WTC11 (cell line): ENCODE data around the gene ZSCAN23. TPM values are rescaled to one million over a fixed set of nuclear protein-coding genes. Genes with fewer than 3 reads are reported as not detected.

Source experiments
- ATAC-seq: fragments of 200-7000 bp; cut with Tn5 transposase; 2 replicates; pipeline ENCODE4 v1.10.0; 2021; ENCODE audit warnings: mild to moderate bottlenecking, moderate library complexity
- CTCF ChIA-PET: fragments of 300-600 bp; sonication (Branson Sonifier 250); formaldehyde crosslinking; loops from one replicate; lab custom pipeline; 2021; ENCODE audit warnings: antibody characterized with exemption; lab: Charles Lee
- POLR2A ChIA-PET: fragments of 350-600 bp; sonication (Branson Sonifier 250); formaldehyde crosslinking; loops from one replicate; lab custom pipeline; 2021; ENCODE audit warnings: antibody characterized with exemption; lab: Charles Lee
- DNase-seq: peaks from one replicate; pipeline ENCODE4 v3.0.0; 2021; ENCODE audit warnings: low spot score
- H3K27ac Mint-ChIP-seq: 2 replicates; pipeline ENCODE4 v1.8.0; 2021; ENCODE audit warnings: mixed read lengths
- H3K27me3 Mint-ChIP-seq: 2 replicates; pipeline ENCODE4 v1.8.0; 2021; ENCODE audit warnings: low read depth, mild to moderate bottlenecking, moderate library complexity, mixed read lengths
- H3K36me3 Mint-ChIP-seq: 2 replicates; pipeline ENCODE4 v1.8.0; 2021; ENCODE audit warnings: mixed read lengths
- H3K4me1 Mint-ChIP-seq: 2 replicates; pipeline ENCODE4 v1.8.0; 2022; ENCODE audit warnings: mixed read lengths
- H3K4me3 Mint-ChIP-seq: 2 replicates; pipeline ENCODE4 v1.8.0; 2021; ENCODE audit warnings: mild to moderate bottlenecking, moderate library complexity, mixed read lengths
- H3K9me3 Mint-ChIP-seq: 2 replicates; pipeline ENCODE4 v1.8.0; 2021; ENCODE audit warnings: mixed read lengths
- AFF4 ChIP-seq: sonication (generic); formaldehyde crosslinking; IDR thresholded peaks from 2 replicates; pipeline ENCODE4 v1.8.1; 2023; ENCODE audit warnings: mild to moderate bottlenecking, missing genetic modification reagents, borderline replicate concordance
- ATF2 ChIP-seq: sonication (generic); formaldehyde crosslinking; IDR thresholded peaks from 2 replicates; pipeline ENCODE4 v1.8.1; 2022; ENCODE audit warnings: low read depth, missing genetic modification reagents, borderline replicate concordance
- EMX1 ChIP-seq: fragments of 250-450 bp; sonication (Bioruptor Pico); IDR thresholded peaks from 2 replicates; pipeline ENCODE4 v1.8.0; 2021; ENCODE audit warnings: mild to moderate bottlenecking
- MAX ChIP-seq: sonication (generic); formaldehyde crosslinking; IDR thresholded peaks from 2 replicates; pipeline ENCODE4 v1.8.0; 2022; ENCODE audit warnings: mild to moderate bottlenecking, missing genetic modification reagents
- PRDM15 ChIP-seq: sonication (generic); formaldehyde crosslinking; IDR thresholded peaks from 2 replicates; pipeline ENCODE4 v1.8.0; 2022; ENCODE audit warnings: missing genetic modification reagents
- PRRX2 ChIP-seq: fragments of 250-450 bp; sonication (Bioruptor Pico); IDR thresholded peaks from 2 replicates; pipeline ENCODE4 v1.8.0; 2021; ENCODE audit warnings: mild to moderate bottlenecking
- SOX15 ChIP-seq: fragments of 250-450 bp; sonication (Bioruptor Pico); IDR thresholded peaks from 2 replicates; pipeline ENCODE4 v1.9.0; 2021; ENCODE audit warnings: mild to moderate bottlenecking
- ZMAT4 ChIP-seq: fragments of 250-450 bp; sonication (Bioruptor Pico); IDR thresholded peaks from 2 replicates; pipeline ENCODE4 v1.9.0; 2021; ENCODE audit warnings: mild to moderate bottlenecking
- ZNF219 ChIP-seq: sonication (generic); formaldehyde crosslinking; IDR thresholded peaks from 2 replicates; pipeline ENCODE4 v1.8.0; 2023; ENCODE audit warnings: missing genetic modification reagents, mild to moderate bottlenecking, borderline replicate concordance
- ZNF512 ChIP-seq: sonication (generic); formaldehyde crosslinking; IDR thresholded peaks from 2 replicates; pipeline ENCODE4 v1.8.1; 2022; ENCODE audit warnings: missing genetic modification reagents, borderline replicate concordance
- ZNF671 ChIP-seq: fragments of 250-450 bp; sonication (Bioruptor Pico); IDR thresholded peaks from 2 replicates; pipeline ENCODE4 v1.8.0; 2021; ENCODE audit warnings: mild to moderate bottlenecking
- ZSCAN18 ChIP-seq: fragments of 250-450 bp; sonication (Bioruptor Pico); IDR thresholded peaks from 2 replicates; pipeline ENCODE4 v2.1.2; 2022; ENCODE audit warnings: mild to moderate bottlenecking, moderate library complexity
- total RNA-seq: library from RNA; stranded (reverse); gene quantifications from 3 replicates; pipeline ENCODE4 v1.2.3, GENCODE V29; 2021
- TF ChIP-seq, protein P1 (sequence below): sonication (generic); formaldehyde crosslinking; IDR thresholded peaks from 2 replicates; pipeline ENCODE4 v1.8.1; 2023; ENCODE audit warnings: mild to moderate bottlenecking, missing genetic modification reagents
- TF ChIP-seq, protein P2 (sequence below): sonication (generic); formaldehyde crosslinking; IDR thresholded peaks from 2 replicates; pipeline ENCODE4 v1.8.0; 2022; ENCODE audit warnings: mild to moderate bottlenecking, missing genetic modification reagents

The ZSCAN23 gene
- total RNA-seq, 1 experiment from 2014 or later = 8.7 TPM

- Mint-ChIP-seq H3K27ac (no peak overlapping the region), H3K9me3 (no peaks in the 10 kb centered on the region)
- TF ChIP-seq, protein P1, sequence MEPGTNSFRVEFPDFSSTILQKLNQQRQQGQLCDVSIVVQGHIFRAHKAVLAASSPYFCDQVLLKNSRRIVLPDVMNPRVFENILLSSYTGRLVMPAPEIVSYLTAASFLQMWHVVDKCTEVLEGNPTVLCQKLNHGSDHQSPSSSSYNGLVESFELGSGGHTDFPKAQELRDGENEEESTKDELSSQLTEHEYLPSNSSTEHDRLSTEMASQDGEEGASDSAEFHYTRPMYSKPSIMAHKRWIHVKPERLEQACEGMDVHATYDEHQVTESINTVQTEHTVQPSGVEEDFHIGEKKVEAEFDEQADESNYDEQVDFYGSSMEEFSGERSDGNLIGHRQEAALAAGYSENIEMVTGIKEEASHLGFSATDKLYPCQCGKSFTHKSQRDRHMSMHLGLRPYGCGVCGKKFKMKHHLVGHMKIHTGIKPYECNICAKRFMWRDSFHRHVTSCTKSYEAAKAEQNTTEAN = no peak
- no peak for TF ChIP-seq SOX15
- no peak for TF ChIP-seq ZNF512 (CRISPR knock-in tag)
- TF ChIP-seq EMX1 = no peak
- no peak for TF ChIP-seq AFF4 (CRISPR knock-in tag)
- no peak for TF ChIP-seq ZNF671 (CRISPR knock-in tag)
- TF ChIP-seq, all 79 proteins: peak for 0
- Mint-ChIP-seq H3K36me3 (no peaks in the 10 kb centered on the region), H3K4me1 (peaks cover 18% of the 10 kb centered on the region), H3K4me3 (no peak overlapping the region), H3K27me3 (peaks cover 12% of the 10 kb centered on the region)
- DNase-seq (no peak), ATAC-seq (no peak)
- ChIA-PET POLR2A (no interaction called here), CTCF (interaction anchor here (2.8 kb wide), 1 partner anchor 55 kb away, joined by 25 read pairs; no protein-coding TSS in a partner anchor)
Measured at GRCh38 chr6:28486988-28487742, 43.9 kb upstream of the ZSCAN23 start.

DNA sequence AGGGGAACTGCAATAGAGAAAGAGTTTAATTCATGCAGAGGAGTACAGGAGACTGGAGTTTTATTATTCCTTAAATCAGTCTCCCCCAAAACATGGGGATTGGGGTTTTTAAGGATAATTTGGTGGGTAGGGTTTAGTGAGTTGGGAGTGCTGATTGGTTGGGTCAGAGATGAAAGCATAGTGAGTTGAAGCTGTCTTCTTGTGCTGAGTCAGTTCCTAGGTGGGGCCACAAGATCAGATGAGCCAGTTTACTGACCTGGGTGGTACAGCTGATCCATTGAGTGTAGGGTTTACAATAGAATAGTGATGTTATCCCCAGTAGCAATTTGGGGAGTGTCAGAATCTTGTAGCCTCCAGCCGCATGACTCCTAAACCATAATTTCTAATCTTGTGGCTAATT lies 43.2 kb upstream of the ZSCAN23 start:
- CTCF ChIA-PET = no interaction called here
- H3K27me3 Mint-ChIP-seq = peaks cover 19% of the 10 kb centered on the region
- no peak for DNase-seq
- ATAC-seq = no peak
- no peaks in the 10 kb centered on the region for H3K9me3 Mint-ChIP-seq
- no peaks in the 10 kb centered on the region for H3K36me3 Mint-ChIP-seq
- POLR2A ChIA-PET = no interaction called here
- H3K4me3 Mint-ChIP-seq = no peak overlapping the region
- peaks cover 12% of the 10 kb centered on the region for H3K4me1 Mint-ChIP-seq
- H3K27ac Mint-ChIP-seq = no peak overlapping the region
- no peak for TF ChIP-seq MAX (CRISPR knock-in tag)
- no peak for TF ChIP-seq EMX1
- TF ChIP-seq ZNF219 (CRISPR knock-in tag) = no peak
- no peak for TF ChIP-seq PRRX2 (CRISPR knock-in tag)
- no peak for TF ChIP-seq ZMAT4 (CRISPR knock-in tag)
- TF ChIP-seq ZSCAN18 (CRISPR knock-in tag) = no peak
- TF ChIP-seq, protein P2, sequence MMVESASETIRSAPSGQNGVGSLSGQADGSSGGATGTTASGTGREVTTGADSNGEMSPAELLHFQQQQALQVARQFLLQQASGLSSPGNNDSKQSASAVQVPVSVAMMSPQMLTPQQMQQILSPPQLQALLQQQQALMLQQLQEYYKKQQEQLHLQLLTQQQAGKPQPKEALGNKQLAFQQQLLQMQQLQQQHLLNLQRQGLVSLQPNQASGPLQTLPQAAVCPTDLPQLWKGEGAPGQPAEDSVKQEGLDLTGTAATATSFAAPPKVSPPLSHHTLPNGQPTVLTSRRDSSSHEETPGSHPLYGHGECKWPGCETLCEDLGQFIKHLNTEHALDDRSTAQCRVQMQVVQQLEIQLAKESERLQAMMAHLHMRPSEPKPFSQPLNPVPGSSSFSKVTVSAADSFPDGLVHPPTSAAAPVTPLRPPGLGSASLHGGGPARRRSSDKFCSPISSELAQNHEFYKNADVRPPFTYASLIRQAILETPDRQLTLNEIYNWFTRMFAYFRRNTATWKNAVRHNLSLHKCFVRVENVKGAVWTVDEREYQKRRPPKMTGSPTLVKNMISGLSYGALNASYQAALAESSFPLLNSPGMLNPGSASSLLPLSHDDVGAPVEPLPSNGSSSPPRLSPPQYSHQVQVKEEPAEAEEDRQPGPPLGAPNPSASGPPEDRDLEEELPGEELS (CRISPR knock-in tag) = no peak
- TF ChIP-seq ATF2 (CRISPR knock-in tag) = no peak
- no peak for TF ChIP-seq PRDM15 (CRISPR knock-in tag)
